Endodermal cell (in vitro differentiated cells): ENCODE data around the gene NPFFR2. TPM values are rescaled to one million over a fixed set of nuclear protein-coding genes. Genes with fewer than 3 reads are reported as not detected.
A peak's percentile ranks its signal among the peaks of the same experiment; 100 is the strongest.

Experiments used
- DNase-seq: peaks from one replicate; pipeline ENCODE4 v3.0.0-alpha.2; 2017
- H3K27ac ChIP-seq: 2 replicates; pipeline ENCODE4 v1.5.1; 2013; ENCODE audit warnings: mild to moderate bottlenecking, low read depth, low read length, moderate library complexity
- H3K27me3 ChIP-seq: 2 replicates; pipeline ENCODE4 v1.6.1; 2013; ENCODE audit warnings: mild to moderate bottlenecking, low read length, moderate library complexity; ENCODE audit not compliant: insufficient read depth, control insufficient read depth, poor library complexity, severe bottlenecking
- H3K36me3 ChIP-seq: 2 replicates; pipeline ENCODE4 v1.7.0; 2013; ENCODE audit warnings: mild to moderate bottlenecking, low read length, moderate library complexity; ENCODE audit not compliant: control insufficient read depth, insufficient read depth
- H3K4me1 ChIP-seq: one replicate; pipeline ENCODE4 v1.7.0; 2013; ENCODE audit warnings: low read length; ENCODE audit not compliant: control insufficient read depth, insufficient read depth
- H3K4me3 ChIP-seq: 2 replicates; pipeline ENCODE4 v1.5.1; 2013; ENCODE audit warnings: mild to moderate bottlenecking, low read length, moderate library complexity
- H3K9ac ChIP-seq: 2 replicates; pipeline ENCODE4 v1.6.1; 2013; ENCODE audit warnings: mild to moderate bottlenecking, low read length, moderate library complexity; ENCODE audit not compliant: poor library complexity, severe bottlenecking; ENCODE audit errors: extremely low read depth
- H3K9me3 ChIP-seq: 2 replicates; pipeline ENCODE4 v1.6.1; 2013; ENCODE audit warnings: mild to moderate bottlenecking, low read length, moderate library complexity; ENCODE audit not compliant: control insufficient read depth
- H3K27ac Mint-ChIP-seq: 2 replicates; pipeline ENCODE4 v1.8.0; 2020; ENCODE audit warnings: mixed read lengths
- H3K27me3 Mint-ChIP-seq: 2 replicates; pipeline ENCODE4 v1.8.0; 2021; ENCODE audit warnings: mild to moderate bottlenecking, mixed read lengths; ENCODE audit not compliant: insufficient read depth
- H3K36me3 Mint-ChIP-seq: 2 replicates; pipeline ENCODE4 v1.8.0; 2020; ENCODE audit warnings: low read depth, mixed read lengths
- H3K4me1 Mint-ChIP-seq: 2 replicates; pipeline ENCODE4 v1.8.0; 2020; ENCODE audit warnings: mixed read lengths
- H3K4me3 Mint-ChIP-seq: 2 replicates; pipeline ENCODE4 v1.8.0; 2020; ENCODE audit warnings: mild to moderate bottlenecking, moderate library complexity, mixed read lengths
- H3K9me3 Mint-ChIP-seq: 2 replicates; pipeline ENCODE4 v1.8.0; 2020; ENCODE audit warnings: mild to moderate bottlenecking, mixed read lengths
- CTCF ChIP-seq: fragments of 200-600 bp; sonication (generic); conservative IDR thresholded peaks from 2 replicates; pipeline ENCODE4 v1.5.0; 2021; ENCODE audit warnings: antibody characterized with exemption, mild to moderate bottlenecking
- WGBS, 2 experiments: methylation state at CpG; one replicate each; pipeline versions ENCODE4 v1.1.5 to v1.1.7; 2013; ENCODE audit warnings: missing lambda C conversion rate in 2 of 2, mixed read lengths in 1 of 2; ENCODE audit not compliant: insufficient coverage in 1 of 2, insufficient read length in 1 of 2; 5-methylcytosine and 5-hydroxymethylcytosine counted together
- long read RNA-seq, 4 experiments: library from polyadenylated mRNA in 2 of 4; library from RNA in 1 of 4; library from capped mRNA in 1 of 4; stranded (forward) in 3 of 4; unstranded in 1 of 4; transcript quantifications; one replicate each; pipeline ENCODE4 v2.0.0, GENCODE V29; 2020 to 2021; ENCODE audit warnings: inconsistent platforms in 1 of 4
- polyA plus RNA-seq, 2 experiments: library from polyadenylated mRNA; stranded (reverse); fragments of 50-300 nt; gene quantifications; one replicate each; pipeline ENCODE4 v1.2.3, GENCODE V29; 2013
- total RNA-seq, 2 donors: library from RNA; stranded (reverse); fragmentation: NEBNext Ultra II Directional in 1 of 2; extraction: Animal tissue kit (Norgen Biotek cat#: 25700) in 1 of 2; gene quantifications; 2 replicates in 1 of 2; 3 replicates in 1 of 2; pipeline ENCODE4 v1.2.1, GENCODE V29; 2021

The NPFFR2 gene
- 1 to 10 TPM in 1 of 2 donors, under 1 TPM in 1; 0.29 to 1.5 TPM for total RNA-seq
- polyA plus RNA-seq (2013, experiment 1 of 2) = 1.6 TPM
- 0.95 TPM for polyA plus RNA-seq (2013, experiment 2 of 2)
- long read RNA-seq, experiment 1 = 0 reads
- long read RNA-seq, experiment 2 = 0 reads
- long read RNA-seq, experiment 3, transcript NPFFR2-201 (4 exons, 1,922 nt) = major isoform, 6 of 11 reads
- long read RNA-seq, experiment 3, partial matches to known transcripts = 0 of 11 reads
- long read RNA-seq, experiment 3, other reads (novel, unspliced or antisense) = 2 of 11 reads
- long read RNA-seq, experiment 4, partial matches to known transcripts = 0 of 1 reads
- long read RNA-seq, experiment 4, other reads (novel, unspliced or antisense) = 0 of 1 reads

- no peaks in the 10 kb centered on the region for H3K27me3 ChIP-seq
- H3K4me1 Mint-ChIP-seq = peaks cover 13% of the 10 kb centered on the region
- no peaks in the 10 kb centered on the region for H3K9me3 ChIP-seq
- no peaks in the 10 kb centered on the region for H3K27me3 Mint-ChIP-seq
- DNase-seq = peak; percentile 92
- no peaks in the 10 kb centered on the region for H3K4me1 ChIP-seq
- TF ChIP-seq CTCF = peak; percentile 44
- H3K9ac ChIP-seq = peak within 1 kb of the TSS; percentile 68
- H3K36me3 Mint-ChIP-seq = no peaks in the 10 kb centered on the region
- H3K36me3 ChIP-seq = no peaks in the 10 kb centered on the region
- H3K4me3 ChIP-seq = peak within 1 kb of the TSS; percentile 80
- WGBS, 2 experiments = 16 to 24% methylated on average over 13 to 36 of the region's 36 CpGs
- H3K4me3 Mint-ChIP-seq = peak within 1 kb of the TSS; percentile 68
- H3K27ac Mint-ChIP-seq = peak within 1 kb of the TSS; percentile 72
- H3K9me3 Mint-ChIP-seq = no peaks in the 10 kb centered on the region
- no peak within 1 kb of the TSS for H3K27ac ChIP-seq
Observed at GRCh38 chr4:72031868-72032608, at the start of gene NPFFR2. Gene NPFFR2 (plus strand): TSS chr4:72032000. CDS start chr4:72128592, 96,592 bp downstream.

- no peak for DNase-seq
- no peak overlapping the region for H3K4me3 Mint-ChIP-seq
- Histone ChIP-seq H3K9me3 (peaks cover 19% of the 10 kb centered on the region), H3K4me1 (no peaks in the 10 kb centered on the region), H3K27ac (no peak overlapping the region), H3K36me3 (no peaks in the 10 kb centered on the region), H3K9ac (no peak overlapping the region), H3K27me3 (no peaks in the 10 kb centered on the region), H3K4me3 (no peak overlapping the region)
- TF ChIP-seq CTCF = no peak
- no peaks in the 10 kb centered on the region for H3K27me3 Mint-ChIP-seq
- WGBS, 2 experiments = 82% methylated on average over 2 of the region's 2 CpGs; no CpG with 5 or more reads in 1 of the 2 experiments
- no peak overlapping the region for H3K27ac Mint-ChIP-seq
- H3K4me1 Mint-ChIP-seq = no peaks in the 10 kb centered on the region
- no peaks in the 10 kb centered on the region for H3K36me3 Mint-ChIP-seq
- H3K9me3 Mint-ChIP-seq = peaks cover 26% of the 10 kb centered on the region
Observed at GRCh38 chr4:71992571-71993312, 39.1 kb upstream of the NPFFR2 start.

GRCh38 chr4:71994559-71994958, 37.2 kb upstream of the NPFFR2 start:
- no peaks in the 10 kb centered on the region for H3K27me3 ChIP-seq
- 95% methylated on average over 1 of the region's 1 CpG; no CpG with 5 or more reads in 1 of the 2 experiments for WGBS, 2 experiments
- no peaks in the 10 kb centered on the region for H3K4me1 ChIP-seq
- TF ChIP-seq CTCF = no peak
- no peak overlapping the region for H3K27ac ChIP-seq
- H3K4me3 ChIP-seq = no peak overlapping the region
- H3K36me3 Mint-ChIP-seq = no peaks in the 10 kb centered on the region
- H3K27me3 Mint-ChIP-seq = no peaks in the 10 kb centered on the region
- no peaks in the 10 kb centered on the region for H3K36me3 ChIP-seq
- no peaks in the 10 kb centered on the region for H3K4me1 Mint-ChIP-seq
- H3K9me3 Mint-ChIP-seq = peaks cover 37% of the 10 kb centered on the region
- H3K27ac Mint-ChIP-seq = no peak overlapping the region
- H3K9me3 ChIP-seq = peaks cover 19% of the 10 kb centered on the region
- H3K9ac ChIP-seq = no peak overlapping the region
- no peak overlapping the region for H3K4me3 Mint-ChIP-seq
- DNase-seq = no peak
